CD14-positive monocyte (primary cell): ENCODE results near the gene TANC1. TPM values are rescaled to one million over a fixed set of nuclear protein-coding genes. Genes with fewer than 3 reads are reported as not detected.

Source experiments
- DNase-seq, 3 donors: peaks; one replicate each; pipeline ENCODE4 v3.0.0-alpha.2; 2011 to 2022
- H2AFZ ChIP-seq: 2 replicates; pipeline ENCODE4 v1.6.0; 2012; ENCODE audit warnings: mild to moderate bottlenecking, low read depth, low read length, inconsistent platforms; ENCODE audit not compliant: insufficient read depth, poor library complexity, severe bottlenecking
- H3K27ac ChIP-seq, 2 donors: 1 replicate in 1 of 2; 2 replicates in 1 of 2; pipeline ENCODE4 v1.5.1; 2012 to 2013; ENCODE audit warnings: low read length in 2 of 2, control low read depth in 1 of 2, inconsistent platforms in 1 of 2, low read depth in 1 of 2, mild to moderate bottlenecking in 1 of 2
- H3K27me3 ChIP-seq, 2 donors: one replicate each; pipeline versions ENCODE4 v1.6.0 to v1.6.1; 2011 to 2013; ENCODE audit warnings: low read length in 2 of 2; ENCODE audit not compliant: control insufficient read depth in 2 of 2, insufficient read depth in 2 of 2
- H3K36me3 ChIP-seq, 2 donors: replicated peaks in 1 of 2; 1 replicate in 1 of 2; 2 replicates in 1 of 2; pipeline versions ENCODE4 v1.5.1 to v1.6.1; 2012 to 2013; ENCODE audit warnings: low read length in 2 of 2, control low read depth in 1 of 2, inconsistent platforms in 1 of 2, mild to moderate bottlenecking in 1 of 2; ENCODE audit not compliant: insufficient read depth in 2 of 2, control insufficient read depth in 1 of 2
- H3K4me1 ChIP-seq, 2 donors: 1 replicate in 1 of 2; 2 replicates in 1 of 2; pipeline versions ENCODE4 v1.5.1 to v1.6.1; 2012 to 2013; ENCODE audit warnings: low read length in 2 of 2, control low read depth in 1 of 2, inconsistent platforms in 1 of 2, mild to moderate bottlenecking in 1 of 2, moderate library complexity in 1 of 2; ENCODE audit not compliant: insufficient read depth in 2 of 2, control insufficient read depth in 1 of 2
- H3K4me2 ChIP-seq: replicated peaks from 2 replicates; pipeline ENCODE3; 2012; ENCODE audit warnings: low read length, moderate library complexity, mild to moderate bottlenecking; ENCODE audit not compliant: poor library complexity, severe bottlenecking; ENCODE audit errors: extremely low read depth
- H3K4me3 ChIP-seq, 3 experiments: fragments of 200-600 bp in 1 of 3; sonication (generic) in 1 of 3; replicated peaks in 1 of 3; 1 replicate in 2 of 3; 2 replicates in 1 of 3; pipeline ENCODE4 v1.5.1; 2011 to 2013; ENCODE audit warnings: low read length in 3 of 3, mild to moderate bottlenecking in 3 of 3, control low read depth in 2 of 3, low read depth in 2 of 3, inconsistent platforms in 1 of 3, moderate library complexity in 1 of 3
- H3K79me2 ChIP-seq: 2 replicates; pipeline ENCODE4 v1.6.0; 2012; ENCODE audit warnings: mild to moderate bottlenecking, control low read depth, inconsistent platforms, low read length, moderate library complexity; ENCODE audit not compliant: insufficient read depth
- H3K9ac ChIP-seq: 2 replicates; pipeline ENCODE4 v1.6.0; 2017; ENCODE audit warnings: low read length, mild to moderate bottlenecking; ENCODE audit not compliant: insufficient read depth, poor library complexity, severe bottlenecking
- H3K9me3 ChIP-seq, 2 donors: replicated peaks in 1 of 2; 1 replicate in 1 of 2; 2 replicates in 1 of 2; pipeline versions ENCODE4 v1.5.1 to v1.6.1; 2012 to 2013; ENCODE audit warnings: low read length in 2 of 2, control low read depth in 1 of 2; ENCODE audit not compliant: control insufficient read depth in 1 of 2, insufficient read depth in 1 of 2
- H4K20me1 ChIP-seq: 2 replicates; pipeline ENCODE4 v1.6.0; 2012; ENCODE audit warnings: mild to moderate bottlenecking, low read length, control low read depth, moderate library complexity; ENCODE audit not compliant: insufficient read depth
- H3K27ac Mint-ChIP-seq, 7 donors: one replicate each; pipeline ENCODE4 v1.8.0; 2020; ENCODE audit warnings: mild to moderate bottlenecking in 7 of 7, mixed read lengths in 7 of 7, moderate library complexity in 6 of 7, inconsistent platforms in 2 of 7
- H3K27me3 Mint-ChIP-seq, 3 donors: one replicate each; pipeline ENCODE4 v1.8.0; 2021 to 2022; ENCODE audit warnings: low read depth in 3 of 3, mild to moderate bottlenecking in 3 of 3, mixed read lengths in 3 of 3, moderate library complexity in 3 of 3, inconsistent platforms in 1 of 3
- H3K36me3 Mint-ChIP-seq, 2 donors: one replicate each; pipeline ENCODE4 v1.8.0; 2020; ENCODE audit warnings: mixed read lengths in 2 of 2, inconsistent platforms in 1 of 2, mild to moderate bottlenecking in 1 of 2
- H3K4me1 Mint-ChIP-seq: one replicate; pipeline ENCODE4 v1.8.0; 2020; ENCODE audit warnings: mild to moderate bottlenecking, mixed read lengths
- H3K4me3 Mint-ChIP-seq, 2 donors: one replicate each; pipeline ENCODE4 v1.8.0; 2020; ENCODE audit warnings: mild to moderate bottlenecking in 2 of 2, mixed read lengths in 2 of 2, moderate library complexity in 1 of 2
- H3K9me3 Mint-ChIP-seq, 7 donors: one replicate each; pipeline ENCODE4 v1.8.0; 2020 to 2022; ENCODE audit warnings: mixed read lengths in 7 of 7, mild to moderate bottlenecking in 6 of 7, moderate library complexity in 6 of 7, inconsistent platforms in 2 of 7
- WGBS: methylation state at CpG from one replicate; pipeline ENCODE4 v1.1.5; 2013; ENCODE audit warnings: missing lambda C conversion rate; ENCODE audit not compliant: insufficient coverage; 5-methylcytosine and 5-hydroxymethylcytosine counted together
- intact Hi-C, 2 donors: fragments of 100-400 bp; cut with micrococcal nuclease; formaldehyde crosslinking; loops; one replicate each; pipeline versions ENCODE4 v1.15.0 to v1.15.1; 2023
- polyA plus RNA-seq, 3 donors: library from polyadenylated mRNA; depleted of rRNA in 1 of 3; unstranded in 2 of 3; stranded (reverse) in 1 of 3; fragments of 300-500 nt in 2 of 3; fragments of >200 nt in 1 of 3; fragmentation: Illumina TruSeq in 2 of 3; gene quantifications; 1 replicate in 2 of 3; 2 replicates in 1 of 3; pipeline ENCODE4 v1.2.3, GENCODE V29; 2012 to 2021
- TF ChIP-seq, protein P1 (sequence below): fragments of 200-600 bp; IDR thresholded peaks from one replicate; pipeline ENCODE4 v1.8.0; 2022; ENCODE audit warnings: antibody characterized with exemption, mild to moderate bottlenecking

Gene TANC1
- polyA plus RNA-seq, 3 donors, result 0.04 TPM; not detected in 2

- 86% methylated on average over 1 of the region's 1 CpG for WGBS
Observed at GRCh38 chr2:159009940-159010339, 41.5 kb downstream of the TANC1 start.

DNA sequence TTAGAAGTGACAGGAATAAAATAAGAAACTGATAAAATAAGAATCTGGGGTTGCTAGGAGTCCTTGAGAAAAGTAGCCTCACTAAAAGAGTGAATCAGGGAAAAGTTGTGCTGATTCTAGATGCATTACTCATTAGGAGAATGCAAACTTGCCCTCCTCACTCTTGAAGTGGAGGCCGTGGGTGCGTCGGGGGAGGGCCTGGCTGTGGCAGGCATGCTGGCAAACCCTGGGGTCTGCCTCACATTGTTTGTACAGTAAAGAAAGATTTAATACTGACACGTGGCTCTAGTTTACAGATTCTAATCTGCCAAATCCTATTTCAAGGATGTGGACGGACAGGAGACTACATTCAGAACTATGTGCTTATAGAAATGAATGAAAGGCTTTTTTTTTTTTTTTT is 41.9 kb downstream of the TANC1 start:
- no peak for DNase-seq
- Histone ChIP-seq H3K4me2 (no peak overlapping the region), H3K4me1 (no peaks in the 10 kb centered on the region), H3K36me3 (no peaks in the 10 kb centered on the region), H3K27me3 (no peaks in the 10 kb centered on the region), H4K20me1 (no peaks in the 10 kb centered on the region), H3K79me2 (no peaks in the 10 kb centered on the region), H3K27ac (no peak overlapping the region), H3K4me3 (no peak overlapping the region), H3K9me3 (peaks cover 9 to 11% of the 10 kb centered on the region in 2 donors), H3K9ac (no peak overlapping the region), H2AFZ (no peak overlapping the region)
- no peaks in the 10 kb centered on the region for H3K4me1 Mint-ChIP-seq
- H3K9me3 Mint-ChIP-seq, result peaks cover 9 to 19% (median 13%) of the 10 kb centered on the region in 7 donors
- H3K36me3 Mint-ChIP-seq, result no peaks in the 10 kb centered on the region
- intact Hi-C loops, result no loop called here
- H3K4me3 Mint-ChIP-seq, result no peak overlapping the region
- WGBS, result no CpG with 5 or more reads among the region's 5 CpGs
- H3K27ac Mint-ChIP-seq, result no peak overlapping the region
- no peaks in the 10 kb centered on the region for H3K27me3 Mint-ChIP-seq
- TF ChIP-seq, protein P1, sequence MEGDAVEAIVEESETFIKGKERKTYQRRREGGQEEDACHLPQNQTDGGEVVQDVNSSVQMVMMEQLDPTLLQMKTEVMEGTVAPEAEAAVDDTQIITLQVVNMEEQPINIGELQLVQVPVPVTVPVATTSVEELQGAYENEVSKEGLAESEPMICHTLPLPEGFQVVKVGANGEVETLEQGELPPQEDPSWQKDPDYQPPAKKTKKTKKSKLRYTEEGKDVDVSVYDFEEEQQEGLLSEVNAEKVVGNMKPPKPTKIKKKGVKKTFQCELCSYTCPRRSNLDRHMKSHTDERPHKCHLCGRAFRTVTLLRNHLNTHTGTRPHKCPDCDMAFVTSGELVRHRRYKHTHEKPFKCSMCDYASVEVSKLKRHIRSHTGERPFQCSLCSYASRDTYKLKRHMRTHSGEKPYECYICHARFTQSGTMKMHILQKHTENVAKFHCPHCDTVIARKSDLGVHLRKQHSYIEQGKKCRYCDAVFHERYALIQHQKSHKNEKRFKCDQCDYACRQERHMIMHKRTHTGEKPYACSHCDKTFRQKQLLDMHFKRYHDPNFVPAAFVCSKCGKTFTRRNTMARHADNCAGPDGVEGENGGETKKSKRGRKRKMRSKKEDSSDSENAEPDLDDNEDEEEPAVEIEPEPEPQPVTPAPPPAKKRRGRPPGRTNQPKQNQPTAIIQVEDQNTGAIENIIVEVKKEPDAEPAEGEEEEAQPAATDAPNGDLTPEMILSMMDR, result no peak

More at GRCh38 chr2:159009940-159010339, 41.5 kb downstream of the TANC1 start:
- no peaks in the 10 kb centered on the region for H3K4me1 Mint-ChIP-seq
- TF ChIP-seq, protein P1, result no peak
- no peak for DNase-seq
- H3K27me3 Mint-ChIP-seq, result no peaks in the 10 kb centered on the region
- no peak overlapping the region for H3K4me2 ChIP-seq
- no peak overlapping the region for H3K4me3 ChIP-seq
- no peaks in the 10 kb centered on the region for H3K79me2 ChIP-seq
- no peak overlapping the region for H3K27ac ChIP-seq
- H3K27me3 ChIP-seq, result no peaks in the 10 kb centered on the region
- H3K9ac ChIP-seq, result no peak overlapping the region
- no peak overlapping the region for H3K27ac Mint-ChIP-seq
- H3K36me3 ChIP-seq, result no peaks in the 10 kb centered on the region
- no peak overlapping the region for H2AFZ ChIP-seq
- no peaks in the 10 kb centered on the region for H3K36me3 Mint-ChIP-seq
- no peaks in the 10 kb centered on the region for H4K20me1 ChIP-seq
- H3K9me3 ChIP-seq, result peaks cover 7 to 9% of the 10 kb centered on the region in 2 donors
- peaks cover 6 to 19% (median 10%) of the 10 kb centered on the region in 7 donors for H3K9me3 Mint-ChIP-seq
- intact Hi-C loops, result no loop called here
- no peak overlapping the region for H3K4me3 Mint-ChIP-seq
- H3K4me1 ChIP-seq, result no peaks in the 10 kb centered on the region
